NCI-H226 (cell line): ENCODE data around the gene TMEM179B.
A peak's percentile ranks its signal among the peaks of the same experiment; 100 is the strongest.
"Not testable (repeated sequence)": the region's sequence is repeated elsewhere in the genome, so short reads cannot be mapped to it uniquely, and the experiment has no call there.

ENCODE experiments used
- DNase-seq: peaks from one replicate; pipeline ENCODE4 v3.0.0-alpha.2; 2015

Gene TMEM179B, protein sequence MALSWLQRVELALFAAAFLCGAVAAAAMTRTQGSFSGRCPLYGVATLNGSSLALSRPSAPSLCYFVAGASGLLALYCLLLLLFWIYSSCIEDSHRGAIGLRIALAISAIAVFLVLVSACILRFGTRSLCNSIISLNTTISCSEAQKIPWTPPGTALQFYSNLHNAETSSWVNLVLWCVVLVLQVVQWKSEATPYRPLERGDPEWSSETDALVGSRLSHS

DNA sequence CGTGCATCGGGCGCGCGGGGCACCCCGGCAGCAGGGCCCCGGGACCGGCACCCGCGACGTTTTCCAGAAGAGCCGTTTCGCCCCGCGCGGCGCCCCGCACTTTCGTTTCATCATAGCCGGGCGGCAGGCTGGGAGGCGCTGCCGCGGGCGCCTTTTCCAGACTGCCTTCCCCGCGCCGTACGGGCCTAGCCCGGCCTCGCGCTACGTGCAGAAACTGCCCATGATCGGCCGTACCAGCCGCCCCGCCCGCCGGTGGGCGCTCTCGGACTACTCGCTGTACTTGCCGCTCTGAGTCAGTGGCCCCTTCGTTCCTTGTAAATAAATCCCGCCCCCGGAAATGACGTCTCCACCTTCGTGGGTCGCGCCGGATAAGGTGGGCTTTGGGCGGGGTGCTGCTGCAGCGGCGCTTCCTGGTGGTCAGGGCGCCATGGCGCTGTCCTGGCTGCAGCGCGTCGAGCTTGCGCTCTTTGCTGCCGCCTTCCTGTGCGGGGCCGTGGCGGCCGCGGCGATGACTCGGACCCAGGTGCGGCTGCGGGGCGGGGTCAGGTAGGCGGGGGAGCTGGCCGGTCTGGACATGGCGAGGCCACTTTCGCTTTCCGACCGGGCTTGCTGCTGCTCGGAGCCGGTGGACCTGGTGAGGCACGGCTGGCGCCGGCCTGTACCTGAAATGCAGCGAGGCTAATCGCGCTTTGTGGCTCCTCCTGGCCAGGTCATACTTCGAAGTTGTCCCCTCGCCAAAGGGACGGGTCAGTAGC, at the start of gene TMEM179B:
Gene TMEM179B, plus strand, starts transcription at position 398 of the 755 bp plus-strand sequence. Its CDS starts 30 bp downstream, at position 428.
- DNase-seq: peak; percentile 97

DNA sequence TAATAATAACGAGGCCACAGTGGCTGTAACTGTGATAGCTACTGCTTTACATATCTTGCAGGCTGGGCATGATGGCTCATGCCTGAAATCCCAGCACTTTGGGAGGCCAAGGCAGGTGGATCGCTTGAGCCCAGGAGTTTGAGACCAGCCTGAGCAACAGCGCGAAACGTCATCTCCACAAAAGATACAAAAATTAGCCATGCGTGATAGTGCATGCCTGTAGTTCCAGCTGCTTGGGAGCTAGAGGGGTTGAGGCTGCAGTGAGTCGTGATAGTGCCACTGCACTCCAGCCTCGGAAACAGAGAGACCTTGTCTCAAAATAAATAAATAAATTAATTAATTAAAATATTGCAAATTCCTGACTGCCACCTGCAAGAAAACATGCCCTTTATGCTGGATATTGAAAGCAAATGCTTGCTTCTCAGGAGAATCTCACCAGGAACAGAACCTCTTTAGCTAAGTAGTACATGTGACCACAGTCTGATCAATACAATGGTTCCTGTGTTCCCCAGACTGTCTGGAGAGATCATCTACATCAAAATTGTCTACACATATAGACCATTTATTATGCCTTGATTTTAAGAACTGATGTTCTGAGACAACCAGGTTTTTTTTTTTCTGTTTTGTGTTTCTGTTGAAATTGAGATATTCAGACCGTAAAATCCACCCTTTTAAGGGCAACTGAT, 39.6 kb upstream of the TMEM179B start:
- DNase-seq: no peak

DNA sequence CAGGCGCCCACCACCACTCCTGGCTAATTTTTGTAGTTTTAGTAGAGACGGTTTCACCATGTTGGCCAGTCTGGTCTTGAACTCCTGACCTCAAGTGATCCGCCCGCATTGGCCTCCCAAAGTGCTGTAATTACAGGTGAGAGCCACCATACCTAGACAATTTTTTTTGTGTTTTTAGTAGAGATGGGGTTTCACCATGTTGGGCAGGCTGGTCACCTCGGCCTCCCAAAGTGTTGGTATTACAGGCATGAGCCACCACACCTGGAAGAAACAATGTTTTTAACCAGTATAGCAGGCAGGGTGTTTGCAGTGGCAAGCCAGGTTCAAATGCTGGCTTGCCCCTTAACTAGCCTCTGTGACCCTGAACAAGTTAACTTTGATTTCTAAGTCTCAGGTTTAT, 37.3 kb upstream of the TMEM179B start:
- not testable (repeated sequence) for DNase-seq

DNA sequence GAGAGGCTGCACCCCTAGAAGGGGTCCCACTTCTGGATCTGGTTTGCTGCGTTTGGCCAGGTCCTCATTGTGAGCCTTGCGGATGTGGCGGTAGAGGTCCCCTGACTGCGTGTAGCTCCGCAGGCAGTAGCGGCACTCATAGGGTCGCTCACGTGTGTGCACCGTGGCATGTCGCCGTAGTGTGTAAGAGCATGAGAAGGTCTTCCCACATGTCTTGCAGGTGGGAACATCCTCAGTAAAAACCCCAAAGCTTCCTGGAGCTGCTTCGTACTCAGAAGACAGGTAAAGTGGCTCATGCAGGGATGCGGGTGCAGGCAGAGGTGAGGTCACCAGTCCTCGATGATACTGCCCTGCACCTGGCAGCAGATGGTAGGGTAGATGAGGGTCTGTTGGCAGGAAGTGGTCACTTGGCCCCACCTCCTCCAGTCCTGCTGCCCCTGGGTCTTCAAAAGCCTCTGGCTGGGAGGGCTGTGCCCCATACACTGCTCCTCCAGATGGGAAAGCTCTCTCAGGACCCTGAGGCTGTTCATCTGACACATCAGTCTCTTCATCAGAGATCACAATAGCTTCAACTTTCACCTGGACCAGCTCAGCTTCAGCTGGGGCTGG, 34.9 kb upstream of the TMEM179B start:
- no peak for DNase-seq

DNA sequence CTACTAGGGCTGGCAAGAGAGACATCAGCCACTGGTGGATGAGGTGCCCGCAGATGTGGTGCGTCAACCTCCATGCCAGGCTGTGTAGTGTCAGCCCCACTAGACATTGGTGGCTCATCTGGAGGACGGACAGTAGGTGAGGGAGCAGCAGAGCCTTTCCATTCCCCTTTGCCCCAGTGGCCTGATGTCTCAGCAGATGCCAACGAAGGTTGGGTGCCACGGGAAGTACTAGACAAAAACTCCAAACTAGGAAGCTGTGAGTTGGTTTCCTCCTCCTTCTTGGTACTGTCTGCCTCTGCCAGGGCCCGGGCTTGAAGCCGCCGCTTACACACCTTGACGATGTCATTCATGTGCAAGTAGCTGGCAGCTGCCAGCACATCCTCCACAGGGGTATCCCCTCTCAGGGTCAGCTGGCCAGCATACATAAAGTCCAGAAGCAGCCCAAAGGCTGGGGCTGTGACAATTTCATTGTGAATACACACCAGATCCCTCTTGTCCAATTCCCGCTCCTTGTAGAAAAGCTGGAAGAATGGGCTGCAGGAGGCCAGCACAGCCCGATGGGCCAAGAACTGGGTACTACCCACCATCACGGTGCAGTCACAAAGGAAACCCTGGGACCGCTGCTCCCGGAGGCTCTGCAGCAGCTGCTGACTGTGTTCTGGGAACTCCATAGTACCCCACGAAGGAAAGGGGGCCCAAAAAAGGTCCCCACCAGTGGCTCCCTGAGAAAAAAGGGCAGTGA, 34.0 kb upstream of the TMEM179B start:
- no peak for DNase-seq

DNA sequence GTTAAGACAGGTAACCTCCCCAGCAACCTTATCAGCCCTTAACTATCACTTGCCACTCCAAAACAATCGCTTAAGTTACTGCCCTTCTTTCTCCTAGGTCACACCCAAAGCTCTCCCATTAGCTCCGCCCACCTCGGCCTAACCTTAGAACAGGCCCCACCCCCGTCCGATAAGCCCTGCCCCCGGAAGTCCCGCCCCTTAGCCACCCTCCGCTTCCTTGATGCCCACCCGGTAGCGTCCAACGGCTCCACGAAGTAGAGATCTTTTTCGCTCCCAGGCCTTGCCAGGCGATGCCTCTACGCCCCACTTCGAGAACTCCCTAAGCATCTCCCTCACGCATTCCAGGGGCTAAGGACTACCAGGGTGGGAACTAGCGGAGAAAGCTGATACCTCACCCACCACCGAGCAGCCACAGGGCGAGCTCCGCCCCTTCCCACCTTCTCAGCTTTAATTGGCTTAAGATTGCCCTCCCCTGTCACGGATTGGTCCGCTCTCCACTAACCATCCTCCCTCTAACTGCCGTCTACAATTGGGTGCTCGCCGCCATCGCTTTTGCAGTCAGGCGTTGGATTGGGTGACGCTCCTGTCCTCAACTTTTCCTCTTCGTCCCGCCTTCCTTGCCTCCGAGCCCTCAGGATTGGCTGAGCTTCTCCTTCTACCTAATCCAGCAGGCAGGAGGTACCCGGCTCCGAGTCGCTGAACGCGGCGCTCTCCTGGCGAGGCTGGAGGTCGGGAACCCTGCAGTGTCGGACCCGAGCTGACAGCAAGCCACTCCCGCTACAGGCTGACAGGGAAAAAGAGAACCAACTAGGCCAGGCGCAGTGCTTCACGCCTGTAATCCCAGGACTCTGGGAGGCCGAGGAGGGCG, 33.2 kb upstream of the TMEM179B start, which contains the start of gene ZBTB3:
Gene ZBTB3, minus strand, starts transcription at position 425 of the 868 bp plus-strand sequence. CDS start 496 bp downstream, outside the sequence.
- peak; percentile 97 for DNase-seq

DNA sequence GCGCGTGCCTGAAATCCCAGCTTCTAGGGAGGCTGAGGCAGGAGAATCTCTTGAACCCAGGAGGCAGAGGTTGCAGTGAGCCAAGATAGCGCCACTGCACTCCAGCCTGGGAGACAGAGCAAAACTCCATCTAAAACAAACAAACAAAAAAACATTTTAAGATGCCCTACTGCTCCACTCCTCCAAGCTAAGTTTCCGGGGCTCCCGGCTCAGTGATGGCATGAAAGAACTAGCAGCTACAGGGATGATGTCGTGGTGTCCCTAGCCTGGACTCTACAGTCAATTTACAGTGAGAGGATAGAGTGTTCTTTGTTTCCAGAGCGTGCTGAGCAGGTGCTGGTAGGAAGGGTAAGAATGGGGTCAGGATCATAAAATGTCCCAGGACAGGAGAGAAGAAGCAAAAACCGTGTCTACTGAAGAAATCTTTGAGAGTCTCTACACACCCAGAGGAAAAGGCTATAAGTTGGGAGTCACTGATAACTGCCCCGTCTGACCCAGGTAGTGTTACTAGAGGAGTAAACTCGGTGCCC, 32.1 kb upstream of the TMEM179B start:
- no peak for DNase-seq

DNA sequence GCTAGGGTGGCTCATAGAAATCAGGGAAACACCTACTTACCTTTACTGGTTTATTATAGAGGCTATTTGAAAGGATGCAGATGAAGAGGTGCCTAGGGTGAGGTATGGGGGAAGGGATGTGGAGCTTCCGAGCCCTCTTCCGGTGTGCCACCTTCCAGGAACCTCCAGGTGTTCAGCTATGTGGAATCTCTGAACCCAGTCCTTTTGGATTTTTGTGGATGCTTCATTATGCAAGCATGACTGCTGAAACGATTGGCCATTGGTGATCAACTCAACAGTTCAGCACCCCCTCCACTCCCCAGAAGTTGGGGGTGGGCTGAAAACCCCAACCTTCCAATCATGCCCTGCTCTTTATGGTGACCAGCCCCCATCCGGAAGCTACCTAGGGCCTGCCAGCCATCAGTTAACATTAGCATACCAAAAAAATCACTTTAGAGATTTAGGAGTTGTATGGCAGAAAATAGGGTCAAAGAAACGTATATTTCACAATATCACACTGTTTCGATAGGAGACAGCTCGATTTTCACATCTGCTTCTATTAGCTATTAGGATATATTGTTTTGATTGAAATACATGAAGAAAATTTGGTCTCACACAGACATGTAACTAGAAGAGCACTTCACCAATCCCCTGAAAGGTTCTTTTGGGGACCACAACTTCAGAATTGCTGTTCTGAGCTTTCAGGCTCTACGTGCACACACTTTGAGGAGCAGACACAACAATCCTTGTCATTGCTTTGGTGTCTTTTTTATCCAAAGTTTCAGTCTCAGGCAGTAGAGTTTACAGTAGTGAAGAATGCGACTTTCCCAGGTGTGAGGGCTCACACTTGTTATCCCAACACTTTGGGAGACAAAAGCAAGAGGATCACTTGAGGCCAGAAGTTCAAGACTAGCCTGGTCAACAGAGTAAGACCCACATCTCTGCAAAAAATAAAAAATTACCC, 29.1 kb upstream of the TMEM179B start:
- DNase-seq: no peak

DNA sequence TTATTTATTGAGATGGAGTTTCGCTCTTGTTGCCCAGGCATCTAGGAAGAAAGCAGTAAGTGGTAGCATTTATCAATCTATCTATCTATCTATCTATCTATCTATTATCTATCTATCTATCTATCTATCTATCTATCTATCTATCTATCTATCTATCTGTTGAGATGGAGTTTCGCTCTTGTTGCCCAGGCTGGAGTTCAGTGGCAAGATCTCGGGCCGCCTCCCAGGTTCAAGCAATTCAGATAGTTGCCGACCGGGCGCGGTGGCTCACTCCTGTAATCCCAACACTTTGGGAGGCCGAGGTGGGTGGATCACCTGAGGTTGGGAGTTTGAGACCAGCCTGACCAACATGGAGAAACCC, 26.4 kb upstream of the TMEM179B start:
- not testable (repeated sequence) for DNase-seq

DNA sequence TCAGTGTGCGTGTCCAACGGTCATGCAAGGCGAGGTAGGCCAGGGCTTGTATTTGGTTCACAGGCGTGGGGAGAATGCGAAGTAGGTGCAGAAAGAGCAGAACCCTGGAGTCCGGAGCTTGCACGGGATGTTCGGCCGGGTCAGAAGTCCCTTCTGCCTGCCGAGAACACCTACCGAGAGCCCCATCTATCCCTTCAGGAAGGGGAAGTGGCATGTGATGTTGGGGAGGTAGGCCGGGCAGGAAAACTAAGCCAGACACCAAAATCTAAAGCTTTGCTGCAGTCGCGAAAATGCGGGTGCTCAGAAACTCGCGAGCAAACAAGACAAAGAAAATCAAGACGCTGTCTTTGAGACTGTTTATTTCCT, 16.4 kb upstream of the TMEM179B start:
- DNase-seq: no peak

DNA sequence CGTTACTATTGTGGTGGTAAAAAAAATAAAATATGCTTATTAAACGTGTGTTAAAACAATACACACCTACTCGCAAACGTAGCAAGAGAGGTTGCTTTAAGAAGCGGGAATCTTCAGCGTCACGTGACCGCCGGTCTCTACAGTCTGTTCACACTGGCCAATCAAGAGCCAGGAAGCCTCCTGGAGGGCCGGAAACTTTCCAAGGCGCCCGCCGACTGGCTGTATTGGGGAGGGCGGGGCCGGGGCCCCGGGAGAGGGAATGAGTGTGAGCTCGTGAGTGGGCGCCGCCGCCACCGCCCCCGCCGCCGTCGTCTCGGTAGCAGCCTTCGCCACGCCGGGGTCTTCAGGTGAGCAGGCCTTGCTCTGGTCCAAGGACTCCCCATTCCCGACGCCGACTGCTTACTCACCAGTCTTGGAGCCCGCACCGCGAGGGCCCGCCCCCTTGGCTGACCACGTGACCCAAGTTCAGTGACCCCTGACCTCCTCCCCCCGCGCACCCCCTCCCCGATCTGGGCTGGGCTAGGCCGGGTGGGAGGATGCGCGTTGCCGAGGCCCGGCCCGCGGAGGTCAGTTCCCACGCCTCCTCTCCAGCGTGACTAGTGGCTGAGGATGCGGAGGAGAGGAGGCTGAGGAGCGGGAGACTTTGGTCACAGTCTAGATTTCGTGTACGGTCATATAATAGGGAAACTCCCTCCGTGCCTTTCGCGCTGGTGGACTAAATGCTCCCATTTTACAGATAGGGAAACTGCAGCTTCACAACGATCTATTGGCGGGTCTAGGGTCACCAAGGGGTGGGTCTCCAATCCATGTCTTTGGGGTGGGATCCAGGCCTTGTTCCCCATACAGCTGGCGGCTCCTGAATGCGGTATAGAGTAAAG, 15.8 kb upstream of the TMEM179B start, which contains the start of gene TAF6L:
Gene TAF6L, plus strand, starts transcription at position 253 of the 878 bp plus-strand sequence. CDS start 4,388 bp downstream, outside the sequence.
- peak; percentile 98 for DNase-seq

DNA sequence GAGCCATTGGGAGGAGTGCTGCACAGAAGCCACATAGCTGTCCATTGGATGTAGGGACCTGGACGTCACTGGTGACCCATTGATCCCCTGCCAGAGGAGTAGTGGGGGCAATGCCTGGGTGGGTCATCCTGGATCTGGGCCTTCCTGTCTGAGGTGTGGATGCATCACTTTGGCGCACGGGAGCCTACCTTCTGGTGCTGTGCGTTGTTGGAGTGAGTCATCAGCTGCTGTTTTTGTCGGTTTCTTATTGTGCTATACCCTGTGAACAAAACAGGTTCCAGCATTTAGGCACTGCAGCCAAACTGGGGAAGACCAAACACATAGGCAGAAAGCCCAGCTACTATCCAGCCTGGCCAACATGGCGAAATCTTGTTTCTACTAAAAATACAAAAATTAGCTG, 12.8 kb upstream of the TMEM179B start:
- DNase-seq: no peak

DNA sequence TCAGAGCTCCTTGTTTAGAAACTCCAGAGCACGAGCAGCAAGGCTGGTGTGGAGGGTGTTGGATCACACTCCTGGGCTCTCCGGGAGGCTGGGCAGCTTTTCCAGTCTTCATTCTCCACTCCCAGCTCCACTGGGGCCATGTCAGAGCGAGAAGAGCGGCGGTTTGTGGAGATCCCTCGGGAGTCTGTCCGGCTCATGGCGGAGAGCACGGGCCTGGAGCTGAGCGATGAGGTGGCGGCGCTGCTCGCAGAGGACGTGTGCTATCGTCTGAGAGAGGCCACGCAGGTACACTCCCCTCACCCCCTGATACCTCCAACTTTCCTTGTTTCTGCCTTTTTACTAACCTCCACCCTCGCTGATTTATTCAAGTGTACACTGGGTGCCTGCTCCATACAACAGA, 11.6 kb upstream of the TMEM179B start:
- no peak for DNase-seq

DNA sequence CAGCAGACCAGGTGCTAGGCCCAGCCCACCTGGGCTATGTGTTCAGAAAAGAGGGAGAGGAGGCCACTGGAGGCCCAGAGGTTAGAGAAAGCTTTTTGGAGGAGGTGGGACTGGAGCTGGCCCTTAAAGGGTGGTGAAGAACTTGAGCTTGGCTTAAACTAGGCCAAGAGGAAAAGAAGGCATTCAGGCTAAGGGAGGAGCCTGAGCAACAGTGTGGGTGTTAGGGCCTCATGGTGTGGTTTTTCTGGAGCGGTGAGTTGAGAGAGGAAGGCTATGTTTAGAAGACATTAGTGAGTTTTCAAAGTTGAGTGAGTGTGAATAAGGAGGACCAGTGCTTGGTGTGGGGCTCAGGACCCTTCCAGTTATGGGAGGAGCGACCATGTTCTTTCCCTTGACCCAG, 9.8 kb upstream of the TMEM179B start:
- DNase-seq: no peak

DNA sequence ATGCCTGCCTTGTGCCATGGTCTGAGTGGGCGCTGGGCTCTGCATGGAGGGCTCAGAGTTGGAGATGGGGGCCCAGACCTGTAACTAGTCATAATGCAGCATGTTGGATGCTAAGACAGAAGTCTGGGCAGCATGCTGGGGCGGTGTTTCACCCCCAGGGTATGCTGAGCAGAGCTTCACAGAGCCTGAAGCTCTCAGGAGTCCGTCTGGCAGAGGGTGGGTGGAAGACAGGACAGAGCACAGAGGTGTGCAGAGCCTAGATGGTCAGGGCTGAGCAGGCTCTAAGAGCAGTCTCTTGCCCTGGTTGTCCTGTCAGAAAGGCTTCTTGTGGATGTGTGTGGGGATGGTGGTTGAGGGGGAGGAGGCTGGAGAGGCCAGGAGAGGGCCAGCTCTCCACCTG, 8.8 kb upstream of the TMEM179B start:
- no peak for DNase-seq

DNA sequence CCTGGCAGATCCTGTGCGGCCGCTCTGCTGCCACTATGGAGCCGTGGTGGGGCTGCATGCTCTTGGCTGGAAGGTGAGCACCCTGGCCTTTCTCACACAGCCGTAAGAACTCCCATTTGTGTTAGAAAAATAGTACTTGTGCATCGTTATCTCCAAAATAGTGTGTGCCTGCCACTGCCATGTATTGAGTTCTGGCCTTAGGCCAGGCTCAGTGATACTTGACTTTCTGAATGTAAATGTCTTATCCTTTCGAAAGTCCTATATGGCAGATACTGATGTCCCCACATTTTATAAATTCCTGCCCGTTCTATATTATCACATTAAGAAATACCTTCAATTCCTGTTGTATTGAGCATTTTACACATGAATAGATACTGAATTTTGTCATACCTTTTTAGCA, 4.4 kb upstream of the TMEM179B start:
- DNase-seq: no peak

DNA sequence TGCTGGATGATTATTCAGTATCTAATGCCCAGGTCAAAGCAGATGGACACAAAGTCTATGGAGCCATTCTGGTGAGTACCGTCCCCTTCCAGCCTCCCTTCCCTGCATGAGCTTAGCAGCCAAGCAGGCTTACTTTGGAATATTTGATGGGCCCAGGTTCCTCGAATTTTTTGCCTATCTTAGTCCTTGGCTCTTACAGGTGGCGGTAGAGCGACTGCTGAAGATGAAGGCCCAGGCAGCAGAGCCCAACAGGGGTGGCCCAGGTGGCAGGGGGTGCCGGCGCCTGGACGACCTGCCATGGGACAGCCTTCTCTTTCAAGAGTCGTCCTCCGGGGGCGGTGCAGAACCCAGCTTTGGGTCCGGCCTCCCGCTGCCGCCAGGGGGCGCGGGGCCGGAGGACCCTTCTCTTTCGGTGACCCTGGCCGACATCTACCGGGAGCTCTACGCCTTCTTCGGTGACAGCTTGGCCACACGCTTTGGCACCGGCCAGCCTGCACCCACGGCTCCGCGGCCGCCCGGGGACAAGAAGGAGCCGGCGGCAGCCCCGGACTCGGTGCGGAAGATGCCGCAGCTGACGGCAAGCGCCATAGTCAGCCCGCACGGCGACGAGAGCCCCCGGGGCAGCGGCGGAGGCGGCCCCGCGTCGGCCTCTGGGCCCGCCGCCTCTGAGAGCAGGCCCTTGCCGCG, 741 bp upstream of the TMEM179B start:
- DNase-seq: peak; percentile 64

DNA sequence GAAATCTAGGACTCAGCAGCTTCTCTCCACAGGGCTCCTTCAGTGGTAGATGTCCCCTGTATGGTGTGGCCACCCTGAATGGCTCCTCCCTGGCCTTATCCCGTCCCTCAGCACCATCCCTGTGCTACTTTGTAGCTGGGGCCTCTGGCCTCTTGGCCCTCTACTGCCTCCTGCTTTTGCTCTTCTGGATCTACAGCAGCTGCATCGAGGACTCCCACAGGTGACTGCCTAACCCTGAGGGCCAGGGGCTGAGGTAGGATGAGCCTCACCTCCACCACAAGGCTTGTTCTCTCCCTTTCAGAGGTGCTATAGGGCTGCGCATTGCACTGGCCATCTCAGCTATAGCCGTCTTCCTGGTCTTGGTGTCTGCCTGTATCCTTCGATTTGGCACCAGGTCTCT, 1.8 kb downstream of the TMEM179B start:
- DNase-seq: no peak

DNA sequence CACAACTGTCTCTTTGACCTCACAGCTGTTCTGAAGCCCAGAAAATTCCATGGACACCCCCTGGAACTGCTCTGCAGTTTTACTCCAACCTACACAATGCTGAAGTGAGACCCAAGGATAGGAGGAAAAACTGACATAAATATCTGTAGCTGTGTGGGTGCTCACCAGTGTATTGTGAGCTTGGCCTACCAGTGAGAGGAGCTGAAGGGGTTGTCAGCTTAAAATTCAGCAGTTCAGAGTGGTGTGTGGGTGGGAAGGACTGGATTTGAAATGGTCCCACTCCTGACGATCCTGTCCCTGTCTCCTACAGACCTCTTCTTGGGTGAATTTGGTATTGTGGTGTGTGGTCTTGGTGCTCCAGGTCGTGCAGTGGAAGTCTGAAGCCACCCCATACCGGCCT, 2.4 kb downstream of the TMEM179B start:
- DNase-seq: no peak
